Endometrium (tissue), 2 donors: ENCODE results near the gene NDUFS2.

Source experiments
- FAIRE-seq: peaks from 2 replicates; lab custom pipeline; 2012; peaks lifted over from hg19 to GRCh38; lab: Jason Lieb, UNC
- donor health status: control.
- donor health status: control.

NDUFS2 gene

DNA sequence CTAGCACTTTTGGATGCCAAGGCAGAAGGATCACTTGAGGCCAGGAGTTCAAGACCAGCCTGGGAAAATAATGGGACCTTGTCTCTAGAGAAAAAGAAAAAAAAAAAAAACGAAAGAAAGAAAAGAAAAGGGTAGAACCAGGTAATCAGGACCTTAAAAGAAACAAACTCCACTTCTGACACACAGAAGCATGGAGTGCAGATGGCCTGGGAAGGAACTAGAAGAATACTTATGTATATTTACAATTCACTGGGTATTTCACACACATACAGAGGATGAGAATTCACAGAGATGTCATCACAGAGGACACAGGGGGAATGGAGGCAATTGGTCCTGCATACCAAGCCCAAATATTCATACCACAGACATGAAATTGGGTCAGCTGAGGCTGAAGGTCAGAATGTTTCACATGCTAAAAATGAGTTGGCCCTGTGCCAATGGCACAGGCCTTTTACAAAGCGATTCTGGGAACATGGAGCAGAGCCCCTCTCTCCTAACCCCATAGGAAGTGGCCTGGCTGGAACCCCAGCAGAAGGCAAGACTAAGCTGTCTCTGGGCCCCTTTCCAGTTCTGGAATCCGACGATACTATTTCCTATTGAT lies 29.3 kb upstream of the NDUFS2 start:
- no peak for FAIRE-seq

DNA sequence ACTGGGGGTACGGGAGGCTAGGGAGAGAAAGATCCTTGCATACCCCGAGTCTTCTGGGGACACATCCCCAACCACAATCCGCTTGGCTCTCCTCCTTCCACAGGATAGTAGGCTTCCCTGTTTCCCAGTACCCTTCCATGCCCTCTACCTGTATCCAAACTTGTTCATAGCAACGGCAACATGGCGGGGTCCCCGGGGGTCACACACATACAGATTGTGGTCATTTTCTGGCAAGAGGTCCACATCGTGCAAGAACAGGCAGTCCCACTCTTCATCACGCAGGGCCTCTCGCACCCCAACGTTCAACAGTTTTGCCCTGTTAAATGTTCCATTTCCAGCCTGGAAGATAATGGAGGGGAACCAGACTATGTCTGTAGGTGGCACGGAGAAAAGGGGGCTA lies 28.5 kb upstream of the NDUFS2 start:
- no peak for FAIRE-seq

DNA sequence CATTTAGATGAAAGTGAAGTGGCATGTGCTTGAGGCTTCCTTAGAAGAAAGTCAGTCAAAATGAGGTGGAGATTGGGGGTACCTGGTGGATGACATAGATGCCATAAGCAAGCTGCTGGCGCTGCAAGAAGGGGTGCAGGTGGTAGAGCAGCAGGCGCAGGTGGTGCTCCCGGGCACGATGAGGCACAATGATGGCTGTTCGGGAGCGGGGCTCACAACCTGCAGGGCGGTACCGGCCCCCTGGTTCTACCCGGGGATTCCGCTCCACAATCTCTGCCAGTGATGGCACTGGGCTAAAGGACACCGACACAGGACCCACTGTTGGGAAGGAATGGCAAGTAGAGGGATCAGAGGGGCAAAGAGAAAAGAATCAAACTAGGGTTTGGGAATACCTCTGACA lies 27.3 kb upstream of the NDUFS2 start:
- no peak for FAIRE-seq

DNA sequence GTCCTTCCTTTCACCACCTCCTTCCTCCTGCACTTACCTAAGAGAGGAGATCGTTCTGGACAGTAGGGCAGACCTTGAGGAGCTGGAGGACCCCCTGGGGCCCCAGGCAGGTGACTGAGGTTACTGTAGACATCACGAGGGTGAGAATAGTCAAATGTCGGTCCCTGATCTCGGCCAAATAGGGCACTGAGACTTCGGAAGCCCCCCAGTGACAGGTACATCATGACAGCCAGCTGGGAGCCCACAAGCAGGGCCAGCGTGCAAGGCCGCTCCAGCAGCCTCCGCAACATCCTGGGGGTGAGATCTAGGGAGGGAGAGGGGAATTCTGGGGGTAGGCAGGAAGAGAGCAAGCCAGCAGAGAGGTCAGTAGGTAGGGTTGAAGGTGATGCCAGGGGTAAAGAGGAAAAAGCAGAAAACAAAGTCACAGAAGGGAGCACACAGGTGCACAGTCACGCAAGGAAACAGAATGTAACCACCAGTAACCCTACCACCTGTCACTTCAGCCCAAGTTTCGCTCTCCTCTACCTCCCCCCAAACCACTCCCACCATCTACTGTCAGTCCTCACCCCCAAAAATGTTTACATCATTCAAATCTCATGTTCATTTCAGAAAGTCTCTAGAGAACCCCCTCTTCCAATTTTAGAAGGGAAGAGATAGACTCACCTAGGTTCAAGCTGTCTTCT lies 26.3 kb upstream of the NDUFS2 start:
- FAIRE-seq: no peak

DNA sequence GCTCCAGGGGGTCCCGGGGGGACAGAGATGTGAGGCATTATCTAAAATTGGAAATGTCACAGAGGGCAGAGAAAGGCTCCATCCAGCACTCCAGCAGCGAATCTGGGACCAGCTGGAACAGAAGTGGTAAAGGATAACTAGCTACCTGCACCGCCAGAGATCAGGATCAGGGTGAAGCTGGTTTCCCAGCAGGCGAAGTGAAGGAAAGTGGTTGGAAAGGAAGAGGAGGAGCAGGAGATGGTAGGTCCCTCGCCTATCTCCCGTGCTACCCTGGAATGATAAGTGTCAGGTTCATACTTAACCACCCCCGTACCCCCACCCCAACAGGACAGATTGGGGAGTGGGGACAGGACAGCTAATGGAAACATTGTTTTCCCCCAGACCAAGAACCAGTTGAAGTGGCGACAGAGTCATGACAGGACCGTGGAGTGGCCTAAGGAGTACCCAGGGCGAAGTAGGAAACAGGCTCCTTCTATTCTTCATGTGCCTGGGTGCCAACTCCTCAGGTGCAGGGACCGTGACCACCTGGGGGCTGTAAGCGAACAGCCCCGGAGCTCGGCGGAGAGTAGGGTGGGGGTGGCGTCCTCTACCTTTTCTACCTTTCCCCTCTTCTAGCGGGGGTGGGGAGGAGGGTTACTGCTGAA lies 25.6 kb upstream of the NDUFS2 start:
- FAIRE-seq: no peak

DNA sequence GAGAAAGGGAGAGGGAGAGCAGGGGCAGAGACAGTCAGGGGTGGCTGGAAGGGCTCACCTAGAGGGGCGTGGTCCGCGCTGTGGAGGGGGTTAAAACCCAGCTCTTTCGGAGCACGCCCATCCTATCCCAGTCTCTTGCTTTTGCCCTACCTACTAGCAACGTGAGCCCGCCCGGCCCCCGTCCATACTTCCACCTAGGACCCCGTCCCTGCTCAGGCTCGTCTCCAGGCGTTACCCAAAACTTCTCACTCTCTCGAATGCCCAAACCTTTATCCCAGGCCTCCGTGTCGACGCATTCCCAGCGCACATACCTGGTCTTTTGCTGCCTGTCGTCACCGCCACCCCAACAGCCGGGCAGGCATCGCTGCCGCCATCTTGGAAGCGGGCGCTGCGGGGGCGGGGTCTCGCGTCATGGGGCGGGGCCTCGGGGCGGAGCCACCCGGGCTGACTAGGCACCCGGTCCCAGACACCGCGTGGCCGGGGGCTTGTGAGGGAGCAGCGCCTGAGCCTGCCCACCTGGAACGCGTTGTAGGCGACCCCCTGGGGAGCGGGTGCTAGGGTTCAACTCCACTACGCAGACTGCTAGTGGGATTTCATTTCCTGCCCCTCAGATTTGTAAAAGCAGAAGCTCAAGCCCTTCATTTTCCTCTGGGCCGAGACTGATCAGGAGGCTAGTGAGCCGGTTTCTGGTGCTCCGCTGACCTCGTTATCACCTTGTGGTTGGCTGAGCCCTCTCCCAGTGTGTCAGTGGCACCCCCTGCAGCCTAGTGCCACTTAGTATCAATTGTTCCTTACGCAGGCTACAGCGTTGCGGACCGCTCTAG lies 24.8 kb upstream of the NDUFS2 start, which contains the start of gene B4GALT3:
Gene B4GALT3, minus strand, starts transcription at position 396 of the 824 bp plus-strand sequence. CDS start 1,447 bp downstream, outside the sequence.
- no peak for FAIRE-seq

DNA sequence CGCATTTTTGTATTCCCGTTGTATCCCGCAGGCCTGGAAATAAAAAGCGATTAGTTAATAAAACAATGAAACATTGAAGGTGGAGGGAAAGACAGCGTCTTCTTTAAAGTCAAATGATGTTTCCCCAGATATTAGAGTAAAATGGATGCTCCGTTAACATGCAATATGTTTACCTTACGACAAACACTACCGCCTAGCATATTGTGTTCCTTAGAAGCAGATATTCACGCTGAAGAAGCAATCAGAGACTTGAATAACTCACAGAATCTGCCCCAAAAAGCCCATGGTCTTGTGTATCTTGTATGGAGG lies 24.3 kb upstream of the NDUFS2 start:
- no peak for FAIRE-seq

DNA sequence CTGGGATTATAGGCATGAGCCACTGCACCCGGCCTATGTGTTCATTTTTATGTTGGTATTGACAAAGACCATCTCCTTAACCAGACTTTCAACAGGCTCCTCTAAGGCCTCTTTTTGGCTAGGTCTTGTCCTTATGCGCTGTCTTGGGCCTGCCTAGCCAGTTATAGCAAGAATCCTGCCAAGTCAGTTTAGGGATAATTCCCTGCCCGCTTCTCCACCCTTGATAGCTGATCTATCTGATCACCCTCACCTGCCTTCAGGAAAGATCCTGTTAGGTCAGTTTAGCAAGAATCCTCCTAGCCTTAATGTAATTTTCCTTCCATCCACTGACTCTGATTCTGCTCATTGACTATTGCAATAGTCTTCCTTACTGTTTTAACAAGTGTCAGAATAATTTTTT lies 22.5 kb upstream of the NDUFS2 start:
- no peak for FAIRE-seq

DNA sequence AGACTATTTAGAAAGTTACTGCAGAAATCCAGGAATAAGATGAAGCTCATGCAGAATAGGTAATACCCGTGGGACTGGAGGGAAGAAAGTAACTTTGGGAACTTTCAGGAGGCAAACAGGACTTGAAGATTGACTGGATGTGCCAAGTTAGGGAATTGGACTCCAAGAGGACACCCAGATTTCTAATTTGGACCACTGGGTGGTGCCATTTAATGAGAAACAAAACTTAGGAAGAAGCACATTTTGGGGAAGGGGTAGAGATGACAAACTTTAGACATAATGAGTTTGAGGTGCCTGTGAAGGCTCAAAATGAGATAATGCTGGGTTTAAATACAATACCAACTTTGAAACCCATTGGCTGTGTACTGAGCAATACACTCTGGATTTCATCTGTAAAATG lies 21.5 kb upstream of the NDUFS2 start:
- FAIRE-seq: no peak

DNA sequence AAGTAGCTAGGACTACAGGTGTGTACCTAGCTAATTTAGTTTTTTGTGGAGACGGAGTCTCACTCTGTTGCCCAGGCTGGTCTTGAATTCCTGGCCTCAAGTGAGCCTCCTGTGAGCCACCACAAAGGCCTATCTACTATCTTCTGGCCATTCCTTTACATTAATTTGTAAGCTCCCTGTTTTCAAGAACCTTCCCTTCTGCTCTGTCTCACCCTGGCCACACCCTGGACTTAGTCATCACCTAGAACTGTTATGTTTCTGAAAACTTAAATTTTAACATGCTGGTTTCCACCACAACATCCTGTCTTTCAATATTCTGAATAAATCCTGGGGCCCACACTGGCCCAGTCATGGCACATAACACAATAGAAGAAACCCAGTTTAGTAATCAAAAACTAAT lies 20.0 kb upstream of the NDUFS2 start:
- no peak for FAIRE-seq

DNA sequence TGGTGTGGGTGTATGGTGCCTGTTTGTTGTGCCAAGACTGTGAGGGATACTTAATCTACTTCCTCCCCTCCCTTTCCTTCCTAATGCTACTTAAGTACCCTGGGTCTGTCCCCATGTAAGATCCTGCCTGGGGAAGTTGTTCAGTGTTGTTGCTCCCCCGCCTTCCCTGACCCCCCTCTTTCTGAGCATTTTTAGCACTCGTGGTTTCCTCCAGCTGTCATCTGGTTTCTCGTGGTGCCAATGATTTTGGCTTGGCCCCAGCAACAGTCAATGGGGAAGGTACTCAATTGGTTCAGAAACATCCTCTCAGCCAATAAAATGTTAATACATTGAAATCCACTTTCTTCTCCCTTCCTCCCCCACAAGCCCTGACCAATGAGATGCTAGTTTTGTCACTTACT lies 16.9 kb upstream of the NDUFS2 start:
- no peak for FAIRE-seq

DNA sequence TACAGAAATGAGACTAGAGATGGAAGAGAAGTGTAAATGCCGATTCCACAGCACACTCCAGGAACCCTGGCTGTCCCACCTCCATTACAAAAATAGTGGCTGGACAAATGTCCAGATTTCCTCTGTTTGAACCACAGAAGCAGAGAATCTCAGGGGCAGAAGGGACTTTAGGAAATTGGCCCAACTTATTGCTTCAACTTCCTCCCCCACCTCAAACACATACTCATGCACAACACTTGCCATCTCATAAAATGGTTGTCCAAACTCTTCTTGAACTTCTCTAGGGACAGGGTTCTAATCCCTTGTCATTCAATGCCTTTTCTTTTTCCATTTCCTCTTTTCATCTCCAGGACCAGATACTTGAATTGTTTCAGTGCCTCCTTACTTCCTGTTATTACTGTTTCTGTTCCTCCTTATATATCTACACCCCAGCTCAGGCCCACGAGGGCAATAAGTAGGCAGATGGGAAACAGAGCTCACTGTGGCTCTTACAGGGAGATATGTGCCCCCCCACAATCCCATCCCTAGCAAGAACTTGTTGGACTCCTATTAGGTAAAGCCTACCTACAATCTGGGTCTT lies 16.3 kb upstream of the NDUFS2 start:
- no peak for FAIRE-seq

DNA sequence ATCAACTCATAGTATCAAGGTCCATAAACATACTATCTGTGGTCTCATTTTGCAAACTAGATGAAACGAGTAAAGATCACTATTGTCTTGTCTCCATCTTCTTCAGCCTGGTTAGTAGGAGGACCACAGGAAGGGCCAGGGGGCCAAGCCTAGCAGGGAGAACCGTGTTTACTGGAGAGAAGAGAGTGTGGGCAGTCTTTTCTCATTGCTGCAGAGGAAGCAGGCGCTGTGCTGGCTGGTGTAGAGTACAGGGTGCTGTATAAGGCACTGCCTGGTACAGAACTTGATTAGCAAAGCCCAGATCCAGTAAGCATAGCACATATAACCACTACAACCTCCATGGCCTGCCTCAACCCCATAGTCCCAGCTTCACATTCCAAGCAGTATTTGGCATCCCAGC lies 14.9 kb upstream of the NDUFS2 start:
- FAIRE-seq: no peak

DNA sequence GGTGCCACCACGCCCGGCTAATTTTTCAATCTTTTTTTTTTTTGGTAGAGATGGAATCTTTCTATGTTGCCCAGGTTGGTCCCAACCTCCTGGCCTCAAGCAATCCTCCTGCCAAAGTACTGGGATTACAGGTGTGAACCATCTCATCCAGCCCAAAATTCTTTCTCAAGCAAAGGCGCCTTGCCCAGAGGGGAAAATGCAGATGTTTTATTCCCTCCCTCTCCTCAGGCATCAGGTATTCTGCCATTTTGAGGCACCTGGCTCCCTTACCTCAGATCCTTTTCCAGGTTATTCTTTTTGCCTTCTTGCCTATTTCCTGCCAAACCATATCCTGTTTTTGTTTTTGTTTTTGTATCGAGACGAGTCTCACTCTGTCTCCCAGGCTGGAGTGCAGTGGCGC lies 13.8 kb upstream of the NDUFS2 start:
- no peak for FAIRE-seq

DNA sequence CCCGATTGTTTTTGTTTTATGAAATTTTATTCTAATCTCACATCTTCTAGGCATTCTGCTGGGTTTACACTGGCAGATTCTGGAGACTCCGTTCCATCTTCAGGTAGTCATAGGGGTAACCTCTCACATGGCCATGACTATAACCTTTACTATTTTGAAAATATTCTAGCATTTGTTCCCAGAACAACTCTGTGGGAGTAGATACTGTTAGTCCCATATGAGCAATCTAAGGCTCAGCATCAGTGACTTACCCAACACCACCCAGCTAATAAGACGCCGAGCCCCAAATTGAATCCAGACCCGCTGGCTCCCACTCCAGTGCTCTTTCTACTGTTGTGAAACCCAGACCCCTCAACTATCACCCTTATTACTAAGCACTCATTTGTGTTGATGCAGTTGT lies 13.1 kb upstream of the NDUFS2 start:
- no peak for FAIRE-seq

DNA sequence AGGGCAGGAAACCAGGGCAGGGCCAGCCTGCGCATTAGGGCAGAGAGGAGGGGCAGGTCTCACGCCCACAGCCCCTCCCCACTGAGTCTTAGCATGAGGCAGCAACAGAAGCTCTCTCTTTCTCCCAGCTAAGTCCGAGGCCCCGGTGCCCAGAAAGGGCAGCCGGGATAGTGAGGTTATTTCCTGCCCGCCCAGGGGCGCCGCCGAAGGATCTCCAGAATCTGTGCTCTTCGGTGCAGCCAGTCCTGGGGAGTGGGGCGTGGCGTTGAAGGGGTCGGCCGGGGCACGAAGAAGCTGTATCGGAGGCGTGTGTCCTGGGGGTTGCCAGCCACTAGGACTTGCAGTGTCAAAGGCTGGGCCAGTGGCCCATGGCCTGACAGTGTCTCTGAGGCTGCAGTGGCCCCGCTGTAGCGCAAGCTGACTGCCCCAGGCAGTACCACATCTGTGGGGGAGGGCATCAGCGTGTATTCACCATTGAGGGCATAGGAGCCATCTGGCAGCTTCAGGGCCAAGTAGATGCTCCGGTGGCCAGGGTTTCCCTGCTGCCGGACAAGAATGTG lies 11.1 kb upstream of the NDUFS2 start:
- no peak for FAIRE-seq

DNA sequence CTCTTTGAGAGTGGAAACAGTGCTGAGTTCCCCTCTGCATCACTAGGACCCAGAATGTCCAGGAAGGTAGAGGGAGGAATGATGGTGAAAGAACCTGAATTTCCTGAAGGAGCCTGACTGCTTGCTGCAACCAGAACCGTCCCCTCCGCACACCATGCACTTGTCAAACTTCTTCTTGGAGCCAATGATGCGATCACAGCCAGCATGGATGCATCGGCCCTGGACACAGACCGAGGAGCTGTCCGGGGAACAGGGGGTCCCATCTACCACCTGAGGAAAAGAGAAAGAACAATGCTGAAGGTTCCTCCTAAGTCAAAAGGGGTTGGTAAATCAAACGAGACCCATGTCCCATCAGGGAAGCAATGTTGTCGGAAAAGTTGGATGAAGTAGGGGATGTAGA lies 10.2 kb upstream of the NDUFS2 start:
- FAIRE-seq: no peak

DNA sequence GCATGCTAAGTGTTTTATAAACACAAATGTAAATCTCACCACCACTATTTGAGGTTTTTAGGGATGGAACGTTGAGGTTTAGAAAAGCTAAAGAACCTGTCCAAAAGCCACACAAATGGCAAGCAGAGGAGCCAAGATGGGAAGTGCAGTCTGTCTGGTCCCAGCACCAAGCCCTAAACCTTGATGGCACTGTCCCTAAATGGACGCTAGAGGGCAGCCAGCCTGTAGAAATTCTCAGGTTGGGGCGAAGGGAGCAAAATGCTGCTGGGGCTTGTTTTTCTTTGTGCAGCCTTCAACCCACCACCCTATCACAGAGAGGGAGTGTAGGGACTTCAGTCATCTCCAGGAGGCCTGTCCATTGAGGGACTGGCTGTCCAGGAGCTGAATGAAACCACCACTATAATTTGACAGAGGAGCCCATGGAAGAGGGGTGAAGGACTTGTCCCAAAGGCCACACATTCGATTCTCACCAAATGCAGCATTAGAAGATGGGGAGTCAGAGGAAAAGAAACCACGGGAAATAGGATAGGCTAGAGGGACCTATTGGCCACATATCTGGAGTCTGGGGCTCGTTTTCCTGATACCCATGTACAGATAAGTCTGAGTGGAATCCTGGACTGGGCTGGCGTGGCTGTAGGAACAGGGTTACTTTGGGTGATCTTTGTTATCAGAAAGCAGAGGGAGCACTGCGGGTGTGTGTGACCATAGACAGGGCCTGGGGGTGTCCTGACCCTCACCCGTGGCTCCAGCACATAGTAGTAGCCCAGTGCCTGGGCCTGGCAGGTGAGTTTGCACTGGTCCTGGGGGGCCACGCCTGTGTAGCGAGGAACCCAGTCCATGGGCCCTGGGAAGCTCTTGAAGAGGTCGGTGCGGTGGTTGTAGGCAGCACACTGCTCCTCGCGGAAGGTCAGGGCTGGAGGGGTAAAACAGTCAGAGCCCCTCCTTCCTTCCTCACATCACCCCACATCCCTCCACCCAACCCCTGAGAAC lies 9.4 kb upstream of the NDUFS2 start:
- no peak for FAIRE-seq

DNA sequence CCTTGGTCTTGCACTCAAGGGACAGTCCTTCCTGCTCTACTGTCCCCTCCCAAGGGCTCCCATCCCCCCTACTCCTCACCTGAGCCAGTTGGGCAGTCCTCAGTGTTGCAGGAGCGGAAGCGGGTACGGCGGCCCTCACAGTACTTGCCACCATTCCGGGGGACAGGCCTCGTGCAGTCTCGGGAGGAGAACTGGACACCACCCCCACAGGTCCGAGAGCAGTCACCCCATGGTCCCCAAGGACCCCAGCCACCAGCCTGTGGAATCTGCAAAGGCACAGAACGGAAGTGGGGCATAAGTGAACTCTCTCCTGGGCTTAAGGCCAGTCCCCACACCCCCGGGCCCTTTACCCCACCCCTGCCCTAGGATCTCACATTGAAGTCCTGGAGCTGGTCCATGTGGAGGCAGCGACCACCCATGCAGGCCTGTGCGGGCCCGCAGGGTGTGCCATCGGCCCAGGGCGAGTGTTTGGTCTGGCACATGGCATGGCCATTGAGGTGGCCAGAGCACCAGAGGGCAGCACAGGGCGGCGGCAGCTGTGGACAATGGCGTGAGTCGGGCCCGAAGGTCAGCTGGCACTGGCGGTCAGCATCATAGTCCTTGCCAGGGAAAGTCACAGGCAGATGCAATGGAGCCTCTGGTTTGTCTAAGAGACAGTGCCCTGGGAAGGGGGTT lies 8.5 kb upstream of the NDUFS2 start:
- no peak for FAIRE-seq

DNA sequence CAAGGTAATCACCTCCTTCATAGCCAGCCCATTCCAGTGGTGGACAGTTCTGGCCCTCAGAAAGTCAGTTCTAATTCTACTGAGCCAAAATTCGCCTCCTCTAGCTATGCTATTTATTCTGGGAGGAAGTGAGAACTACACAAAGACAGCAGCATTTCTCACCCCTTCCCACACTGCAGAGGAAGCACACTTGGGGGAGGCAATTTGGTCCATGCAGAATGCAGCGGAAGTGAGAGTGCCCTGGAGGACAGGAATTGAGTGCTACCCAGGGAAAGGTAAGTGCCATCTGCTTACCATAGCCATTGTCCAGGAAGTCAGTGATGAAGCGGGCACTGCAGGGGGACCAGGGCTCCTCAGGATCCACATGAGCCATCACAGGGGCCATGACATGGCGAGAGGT lies 7.0 kb upstream of the NDUFS2 start:
- FAIRE-seq: no peak

DNA sequence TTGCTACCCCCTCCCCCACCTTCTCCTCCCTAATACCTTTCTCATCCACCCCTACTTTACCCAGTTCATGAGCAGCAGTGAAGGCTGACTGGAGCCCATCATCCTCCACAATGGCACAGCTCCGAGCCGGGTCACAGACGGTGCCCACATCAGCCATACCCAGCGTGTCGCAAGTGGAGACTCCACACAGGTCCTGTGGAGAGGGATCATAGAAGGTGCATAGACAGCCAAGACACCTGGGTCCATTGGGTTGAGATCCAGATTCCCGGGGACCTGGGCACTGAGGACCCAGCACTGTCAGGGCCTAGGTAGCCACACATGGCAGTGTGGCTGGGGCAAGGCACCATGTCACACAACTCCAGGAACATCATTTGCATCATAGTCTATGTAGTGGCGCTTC lies 6.1 kb upstream of the NDUFS2 start:
- FAIRE-seq: no peak
